HEK293T (cell line): Measurements from ENCODE around the gene JOSD2.

Source experiments
- ARNT ChIP-seq: fragments of 450-650 bp; IDR thresholded peaks from 2 replicates; pipeline ENCODE4 v1.6.1; 2017; ENCODE audit warnings: mild to moderate bottlenecking
- BHLHE40 ChIP-seq: fragments of 450-650 bp; IDR thresholded peaks from 2 replicates; pipeline ENCODE4 v1.6.1; 2016; ENCODE audit warnings: mild to moderate bottlenecking, moderate library complexity, borderline replicate concordance
- ELF4 ChIP-seq: fragments of 450-650 bp; IDR thresholded peaks from 2 replicates; pipeline ENCODE4 v1.6.1; 2017; ENCODE audit warnings: antibody characterized with exemption
- FOXK2 ChIP-seq: fragments of 450-650 bp; IDR thresholded peaks from 2 replicates; pipeline ENCODE4 v1.6.1; 2016; ENCODE audit warnings: mild to moderate bottlenecking
- FOXM1 ChIP-seq: fragments of 450-650 bp; IDR thresholded peaks from 2 replicates; pipeline ENCODE4 v1.6.1; 2017; ENCODE audit warnings: mild to moderate bottlenecking, borderline replicate concordance
- HDGF ChIP-seq: fragments of 450-650 bp; IDR thresholded peaks from 2 replicates; pipeline ENCODE4 v1.6.1; 2017; ENCODE audit warnings: antibody characterized with exemption, borderline replicate concordance
- L3MBTL2 ChIP-seq: fragments of 450-650 bp; conservative IDR thresholded peaks from 2 replicates; pipeline ENCODE4 v1.6.1; 2016; ENCODE audit warnings: mild to moderate bottlenecking
- LEF1 ChIP-seq: fragments of 450-650 bp; IDR thresholded peaks from 2 replicates; pipeline ENCODE4 v1.6.1; 2017; ENCODE audit warnings: mild to moderate bottlenecking, borderline replicate concordance
- NFRKB ChIP-seq: fragments of 450-650 bp; IDR thresholded peaks from 2 replicates; pipeline ENCODE4 v1.6.1; 2016; ENCODE audit warnings: mild to moderate bottlenecking, moderate library complexity
- SP1 ChIP-seq: fragments of 450-650 bp; IDR thresholded peaks from 2 replicates; pipeline ENCODE4 v1.6.1; 2017
- SUZ12 ChIP-seq: fragments of 450-650 bp; IDR thresholded peaks from 2 replicates; pipeline ENCODE4 v1.6.1; 2016; ENCODE audit warnings: mild to moderate bottlenecking
- TARDBP ChIP-seq: fragments of 450-650 bp; IDR thresholded peaks from 2 replicates; pipeline ENCODE4 v1.6.1; 2016
- ZNF384 ChIP-seq: fragments of 450-650 bp; IDR thresholded peaks from 2 replicates; pipeline ENCODE4 v1.6.1; 2016
- TF ChIP-seq, protein P1 (sequence below): fragments of 450-650 bp; IDR thresholded peaks from 2 replicates; pipeline ENCODE4 v1.6.1; 2016

DNA sequence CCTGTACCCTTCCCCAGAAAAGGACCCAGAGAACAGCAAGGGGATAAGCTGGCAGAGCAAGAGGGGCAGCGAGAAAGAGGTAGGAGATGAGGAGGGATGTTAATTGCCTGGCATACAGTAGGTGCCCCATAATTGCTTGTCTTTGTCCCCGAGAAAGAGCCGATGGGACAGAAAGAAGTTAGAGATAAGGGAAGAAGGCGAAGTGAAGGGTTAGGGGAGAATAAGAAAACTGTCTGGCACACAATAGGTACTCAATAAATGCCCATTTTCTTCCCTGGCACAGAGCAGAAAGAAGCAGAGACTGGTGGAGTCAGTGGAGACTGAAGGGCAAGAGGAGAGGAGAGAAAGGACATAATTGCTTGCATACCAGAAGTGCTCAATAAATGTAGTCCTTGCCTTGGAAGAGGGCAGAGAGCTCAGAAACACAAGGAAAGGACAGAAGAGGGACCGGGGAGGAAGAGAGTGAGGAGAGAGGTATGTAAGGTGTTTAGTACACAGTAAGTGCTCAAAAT is 15.9 kb downstream of the JOSD2 start:
- no peak for TF ChIP-seq FOXK2
- no peak for TF ChIP-seq BHLHE40
- TF ChIP-seq ZNF384 = no peak
- TF ChIP-seq SP1 = no peak
- TF ChIP-seq SUZ12 = no peak
- no peak for TF ChIP-seq L3MBTL2
- no peak for TF ChIP-seq HDGF
- TF ChIP-seq FOXM1 = no peak
- TF ChIP-seq ELF4 = no peak
- no peak for TF ChIP-seq ARNT
- TF ChIP-seq, protein P1, sequence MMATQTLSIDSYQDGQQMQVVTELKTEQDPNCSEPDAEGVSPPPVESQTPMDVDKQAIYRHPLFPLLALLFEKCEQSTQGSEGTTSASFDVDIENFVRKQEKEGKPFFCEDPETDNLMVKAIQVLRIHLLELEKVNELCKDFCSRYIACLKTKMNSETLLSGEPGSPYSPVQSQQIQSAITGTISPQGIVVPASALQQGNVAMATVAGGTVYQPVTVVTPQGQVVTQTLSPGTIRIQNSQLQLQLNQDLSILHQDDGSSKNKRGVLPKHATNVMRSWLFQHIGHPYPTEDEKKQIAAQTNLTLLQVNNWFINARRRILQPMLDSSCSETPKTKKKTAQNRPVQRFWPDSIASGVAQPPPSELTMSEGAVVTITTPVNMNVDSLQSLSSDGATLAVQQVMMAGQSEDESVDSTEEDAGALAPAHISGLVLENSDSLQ = no peak
- no peak for TF ChIP-seq LEF1
- no peak for TF ChIP-seq TARDBP
- no peak for TF ChIP-seq NFRKB
